Ishikawa (cell line): ENCODE results near the gene TTC13.

Experiments
- CEBPB ChIP-seq: IDR thresholded peaks from 2 replicates; pipeline ENCODE4 v1.6.1; 2012
- CREB1 ChIP-seq: IDR thresholded peaks from 2 replicates; pipeline ENCODE4 v1.6.1; 2012; ENCODE audit warnings: low read depth
- EGR1 ChIP-seq: IDR thresholded peaks from 2 replicates; pipeline ENCODE4 v1.6.1; 2012
- EP300 ChIP-seq: IDR thresholded peaks from 2 replicates; pipeline ENCODE4 v1.6.1; 2012; ENCODE audit warnings: borderline replicate concordance
- FOXM1 ChIP-seq: IDR thresholded peaks from 2 replicates; pipeline ENCODE4 v1.6.1; 2012; ENCODE audit warnings: low read depth, borderline replicate concordance
- NFIC ChIP-seq: IDR thresholded peaks from 2 replicates; pipeline ENCODE4 v1.6.1; 2012
- RAD21 ChIP-seq: IDR thresholded peaks from 2 replicates; pipeline ENCODE4 v1.6.1; 2012; ENCODE audit warnings: low read depth
- TAF1 ChIP-seq: IDR thresholded peaks from 2 replicates; pipeline ENCODE4 v1.6.1; 2012; ENCODE audit warnings: low read depth, mild to moderate bottlenecking
- TCF12 ChIP-seq: IDR thresholded peaks from 2 replicates; pipeline ENCODE4 v1.6.1; 2012; ENCODE audit warnings: low read depth
- TEAD4 ChIP-seq: IDR thresholded peaks from 2 replicates; pipeline ENCODE4 v1.6.1; 2012
- YY1 ChIP-seq: IDR thresholded peaks from 2 replicates; pipeline ENCODE4 v1.6.1; 2012; ENCODE audit warnings: low read depth
- ZBTB7A ChIP-seq: IDR thresholded peaks from 2 replicates; pipeline ENCODE4 v1.6.1; 2012; ENCODE audit warnings: low read depth
- TF ChIP-seq, protein P1 (sequence below): IDR thresholded peaks from 2 replicates; pipeline ENCODE4 v1.6.1; 2012
- TF ChIP-seq, protein P2 (sequence below): IDR thresholded peaks from 2 replicates; pipeline ENCODE4 v1.6.1; 2012
- TF ChIP-seq, protein P3 (sequence below): IDR thresholded peaks from 2 replicates; pipeline ENCODE4 v1.6.1; 2012; ENCODE audit warnings: low read depth, mild to moderate bottlenecking

TTC13 gene

DNA sequence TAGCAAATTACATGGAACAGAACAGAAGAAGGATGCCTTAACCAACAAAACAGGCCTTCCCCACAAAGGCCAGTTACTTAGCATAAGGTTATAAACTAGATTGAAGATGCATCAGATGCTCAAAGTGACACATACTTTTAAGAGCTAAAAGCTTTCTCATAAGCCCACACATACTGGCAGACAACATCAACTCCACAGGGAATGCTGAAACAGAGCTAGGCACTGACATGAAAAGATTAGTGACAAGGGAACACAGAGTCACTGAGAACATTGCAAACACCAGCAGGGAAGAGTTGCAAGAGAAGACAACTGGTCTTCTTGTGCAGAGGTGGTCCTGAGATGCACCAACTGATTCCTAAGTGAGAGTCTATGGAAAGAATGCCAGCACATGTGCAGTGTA, 6.9 kb downstream of the TTC13 start:
- no peak for TF ChIP-seq EGR1
- TF ChIP-seq EP300, result no peak
- no peak for TF ChIP-seq TCF12
- TF ChIP-seq, protein P1, sequence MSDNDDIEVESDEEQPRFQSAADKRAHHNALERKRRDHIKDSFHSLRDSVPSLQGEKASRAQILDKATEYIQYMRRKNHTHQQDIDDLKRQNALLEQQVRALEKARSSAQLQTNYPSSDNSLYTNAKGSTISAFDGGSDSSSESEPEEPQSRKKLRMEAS, result no peak
- TF ChIP-seq, protein P2, sequence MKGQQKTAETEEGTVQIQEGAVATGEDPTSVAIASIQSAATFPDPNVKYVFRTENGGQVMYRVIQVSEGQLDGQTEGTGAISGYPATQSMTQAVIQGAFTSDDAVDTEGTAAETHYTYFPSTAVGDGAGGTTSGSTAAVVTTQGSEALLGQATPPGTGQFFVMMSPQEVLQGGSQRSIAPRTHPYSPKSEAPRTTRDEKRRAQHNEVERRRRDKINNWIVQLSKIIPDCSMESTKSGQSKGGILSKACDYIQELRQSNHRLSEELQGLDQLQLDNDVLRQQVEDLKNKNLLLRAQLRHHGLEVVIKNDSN, result no peak
- no peak for TF ChIP-seq FOXM1
- no peak for TF ChIP-seq RAD21
- TF ChIP-seq, protein P3, sequence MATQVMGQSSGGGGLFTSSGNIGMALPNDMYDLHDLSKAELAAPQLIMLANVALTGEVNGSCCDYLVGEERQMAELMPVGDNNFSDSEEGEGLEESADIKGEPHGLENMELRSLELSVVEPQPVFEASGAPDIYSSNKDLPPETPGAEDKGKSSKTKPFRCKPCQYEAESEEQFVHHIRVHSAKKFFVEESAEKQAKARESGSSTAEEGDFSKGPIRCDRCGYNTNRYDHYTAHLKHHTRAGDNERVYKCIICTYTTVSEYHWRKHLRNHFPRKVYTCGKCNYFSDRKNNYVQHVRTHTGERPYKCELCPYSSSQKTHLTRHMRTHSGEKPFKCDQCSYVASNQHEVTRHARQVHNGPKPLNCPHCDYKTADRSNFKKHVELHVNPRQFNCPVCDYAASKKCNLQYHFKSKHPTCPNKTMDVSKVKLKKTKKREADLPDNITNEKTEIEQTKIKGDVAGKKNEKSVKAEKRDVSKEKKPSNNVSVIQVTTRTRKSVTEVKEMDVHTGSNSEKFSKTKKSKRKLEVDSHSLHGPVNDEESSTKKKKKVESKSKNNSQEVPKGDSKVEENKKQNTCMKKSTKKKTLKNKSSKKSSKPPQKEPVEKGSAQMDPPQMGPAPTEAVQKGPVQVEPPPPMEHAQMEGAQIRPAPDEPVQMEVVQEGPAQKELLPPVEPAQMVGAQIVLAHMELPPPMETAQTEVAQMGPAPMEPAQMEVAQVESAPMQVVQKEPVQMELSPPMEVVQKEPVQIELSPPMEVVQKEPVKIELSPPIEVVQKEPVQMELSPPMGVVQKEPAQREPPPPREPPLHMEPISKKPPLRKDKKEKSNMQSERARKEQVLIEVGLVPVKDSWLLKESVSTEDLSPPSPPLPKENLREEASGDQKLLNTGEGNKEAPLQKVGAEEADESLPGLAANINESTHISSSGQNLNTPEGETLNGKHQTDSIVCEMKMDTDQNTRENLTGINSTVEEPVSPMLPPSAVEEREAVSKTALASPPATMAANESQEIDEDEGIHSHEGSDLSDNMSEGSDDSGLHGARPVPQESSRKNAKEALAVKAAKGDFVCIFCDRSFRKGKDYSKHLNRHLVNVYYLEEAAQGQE, result no peak
- TF ChIP-seq YY1, result no peak
- TF ChIP-seq ZBTB7A, result no peak

DNA sequence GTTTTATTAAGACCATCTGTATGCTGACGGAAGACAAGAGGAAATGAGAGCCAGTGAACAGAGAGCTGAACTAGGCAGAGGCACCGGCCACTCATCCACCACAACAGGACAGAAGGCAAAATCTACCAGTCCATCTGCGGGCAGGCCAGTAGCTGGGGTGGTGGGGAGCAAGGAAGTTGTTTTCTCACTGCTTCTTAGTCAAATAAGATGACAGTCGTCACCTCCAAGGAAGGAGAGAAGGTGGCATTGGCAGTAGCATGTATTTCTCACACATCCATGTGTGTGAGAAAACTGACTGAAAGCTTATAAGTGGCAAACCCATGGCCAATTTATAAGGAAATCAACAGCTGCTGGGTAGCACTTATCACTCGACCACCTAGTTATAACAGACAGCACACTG, 8.2 kb downstream of the TTC13 start:
- TF ChIP-seq EP300 (no peak), TCF12 (no peak)
- TF ChIP-seq, protein P2, result no peak

DNA sequence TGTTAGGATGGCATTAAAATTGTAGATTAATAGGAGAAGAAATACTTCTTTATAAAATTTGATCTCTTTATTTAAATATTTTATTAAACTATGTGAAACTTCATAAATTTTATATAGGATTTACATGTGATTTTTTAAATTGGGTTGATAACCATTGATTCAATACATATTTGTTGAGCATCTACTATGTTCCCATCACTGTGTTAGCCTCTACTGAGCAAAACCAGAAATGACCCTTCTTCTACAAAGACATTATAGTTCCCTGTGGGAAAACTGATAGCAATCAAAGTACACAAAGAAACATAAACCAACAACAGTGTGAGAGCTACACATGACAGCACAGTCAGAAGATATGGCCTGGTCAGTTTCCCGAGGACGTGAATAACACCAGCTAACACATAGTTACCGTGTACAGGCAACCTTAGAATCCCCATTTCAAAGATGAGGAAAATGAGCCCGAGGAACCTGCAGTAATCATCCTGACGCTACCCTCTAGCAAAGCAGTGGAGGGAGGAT, 12.2 kb downstream of the TTC13 start:
- TF ChIP-seq, protein P3, result no peak
- TF ChIP-seq, protein P2, result no peak
- TF ChIP-seq TCF12 (no peak), YY1 (no peak), CEBPB (no peak), EP300 (no peak), FOXM1 (no peak), CREB1 (no peak), NFIC (no peak), TEAD4 (no peak), EGR1 (no peak), TAF1 (no peak), RAD21 (no peak), ZBTB7A (no peak)
- TF ChIP-seq, protein P1, result no peak

DNA sequence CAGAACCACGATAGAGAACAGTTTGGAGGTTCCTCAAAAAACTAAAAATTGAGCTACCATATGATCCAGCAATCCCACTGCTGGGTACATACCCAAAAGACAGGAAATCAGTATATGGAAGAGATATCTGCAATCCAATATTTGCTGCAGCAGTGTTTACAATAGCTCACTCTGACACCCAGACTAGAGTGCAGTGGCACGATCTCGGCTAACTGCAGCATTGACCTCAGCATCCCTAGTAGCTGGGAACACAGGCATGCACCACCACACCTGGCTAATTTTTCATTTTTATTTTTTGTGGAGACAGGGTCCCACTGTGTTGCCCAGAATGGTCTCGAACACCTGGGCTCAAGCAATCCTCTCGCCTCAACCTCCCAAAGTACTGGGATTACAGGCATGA, 13.1 kb downstream of the TTC13 start:
- TF ChIP-seq CREB1 (no peak), ZBTB7A (no peak), RAD21 (no peak), FOXM1 (no peak), NFIC (no peak), TEAD4 (no peak), YY1 (no peak), EGR1 (no peak), TCF12 (no peak)
- TF ChIP-seq, protein P1, result no peak
- TF ChIP-seq, protein P2, result no peak
- TF ChIP-seq, protein P3, result no peak
